NCI-H748 (cell line): Measurements from ENCODE around the gene LSM11.
"Not testable (repeated sequence)": the region's sequence is repeated elsewhere in the genome, so short reads cannot be mapped to it uniquely, and the experiment has no call there.

ENCODE experiments used
- DNase-seq: peaks from one replicate; lab custom pipeline; 2025; ENCODE audit not compliant: unreplicated experiment; lab: John Stamatoyannopoulos, UW

The LSM11 gene

DNA sequence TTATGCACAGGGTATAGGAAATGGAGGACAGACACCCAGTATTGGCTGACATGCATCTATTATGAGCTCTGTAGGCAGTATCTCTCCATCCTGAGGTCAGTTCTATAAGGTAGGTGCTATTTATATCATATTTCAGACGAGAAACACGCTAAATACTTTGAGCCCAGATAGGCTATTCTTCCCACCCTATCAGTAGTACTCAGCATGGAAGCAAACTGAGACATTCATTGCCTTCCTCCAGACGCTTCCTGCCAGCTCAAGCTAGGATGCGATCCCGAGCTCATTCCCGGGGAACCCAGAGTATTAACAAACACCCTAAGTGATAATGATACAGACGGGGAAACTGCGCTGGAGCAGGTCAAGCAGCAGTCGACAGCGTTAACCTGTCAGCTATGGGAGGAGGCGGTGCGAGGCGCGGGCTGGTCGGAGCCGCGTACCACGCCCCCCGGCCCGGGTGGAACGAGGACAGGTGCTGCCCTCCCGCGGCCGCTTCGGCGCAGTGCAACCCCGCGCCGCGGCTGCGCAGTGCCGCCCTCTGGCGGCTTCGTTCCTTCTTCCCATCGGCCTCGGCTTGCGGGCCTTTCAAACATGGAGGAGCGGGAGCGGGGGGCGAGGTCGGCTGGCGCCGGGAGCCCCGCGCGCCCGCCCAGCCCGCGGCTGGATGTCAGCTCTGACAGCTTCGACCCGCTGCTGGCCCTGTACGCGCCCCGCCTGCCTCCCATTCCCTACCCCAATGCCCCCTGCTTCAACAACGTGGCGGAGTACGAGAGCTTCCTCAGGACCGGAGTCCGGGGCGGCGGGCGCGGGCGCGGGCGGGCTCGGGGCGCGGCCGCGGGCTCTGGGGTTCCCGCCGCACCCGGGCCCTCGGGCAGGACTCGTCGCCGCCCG, at the start of gene LSM11:
LSM11 (plus strand) TSS at position 550 of the 888 bp plus-strand sequence; CDS start at position 589, 39 bp downstream.
- DNase-seq = peak; percentile 88

DNA sequence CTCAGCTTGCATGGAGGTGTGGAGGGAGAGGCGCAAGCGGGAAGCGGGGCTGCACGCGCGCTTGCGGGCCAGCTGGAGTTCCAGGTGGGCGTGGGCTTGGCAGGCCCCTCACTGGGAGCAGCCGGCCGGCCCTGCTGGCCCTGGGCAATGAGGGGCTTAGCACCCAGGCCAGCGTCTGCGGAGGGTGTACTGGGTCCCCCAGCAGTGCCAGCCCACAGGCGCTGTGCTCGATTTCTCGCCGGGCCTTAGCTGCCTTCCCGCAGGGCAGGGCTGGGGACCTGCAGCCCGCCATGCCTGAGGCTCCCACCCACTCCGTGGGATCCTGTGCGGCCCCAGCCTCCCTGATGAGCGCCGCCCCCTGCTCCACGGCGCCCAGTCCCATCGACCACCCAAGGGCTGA, 49.7 kb upstream of the LSM11 start:
- not testable (repeated sequence) for DNase-seq

DNA sequence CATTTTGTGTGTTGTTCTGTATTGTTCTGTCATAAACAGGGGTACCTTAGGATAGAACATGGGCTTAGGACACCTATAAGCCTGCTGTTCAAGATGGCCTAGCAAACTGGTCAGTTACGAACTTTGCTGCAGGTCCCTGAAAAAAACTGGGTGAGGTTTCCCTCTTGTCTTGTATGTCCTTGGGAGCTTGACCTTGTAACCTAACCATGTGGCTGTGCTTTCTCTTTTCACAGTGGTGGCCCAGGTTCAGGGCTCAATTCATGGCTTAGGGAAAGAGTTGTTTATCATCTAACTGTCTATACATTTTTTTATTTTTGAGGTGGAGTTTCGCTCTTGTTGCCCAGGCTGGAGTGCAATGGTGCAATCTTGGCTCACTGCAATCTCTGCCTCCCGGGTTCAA, 47.4 kb upstream of the LSM11 start:
- not testable (repeated sequence) for DNase-seq

DNA sequence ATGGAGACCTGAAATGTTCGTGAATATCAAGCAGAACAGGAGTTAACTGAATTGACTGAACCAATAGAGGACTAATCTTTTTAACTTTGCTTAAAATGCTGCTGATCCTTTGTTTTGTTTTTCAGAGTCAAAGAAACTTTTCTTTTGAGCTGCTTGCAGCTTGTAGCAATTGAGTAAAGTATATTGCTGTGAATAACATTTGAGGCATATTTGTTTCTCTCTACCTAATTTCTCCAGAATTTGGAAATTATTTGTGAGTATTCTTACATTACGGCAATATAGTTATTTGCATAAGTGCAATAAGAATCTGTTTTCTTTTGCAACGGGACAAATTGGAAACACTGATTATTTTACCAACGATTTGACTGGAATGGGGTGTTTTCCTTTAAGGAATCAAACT, 44.8 kb upstream of the LSM11 start:
- DNase-seq = not testable (repeated sequence)

DNA sequence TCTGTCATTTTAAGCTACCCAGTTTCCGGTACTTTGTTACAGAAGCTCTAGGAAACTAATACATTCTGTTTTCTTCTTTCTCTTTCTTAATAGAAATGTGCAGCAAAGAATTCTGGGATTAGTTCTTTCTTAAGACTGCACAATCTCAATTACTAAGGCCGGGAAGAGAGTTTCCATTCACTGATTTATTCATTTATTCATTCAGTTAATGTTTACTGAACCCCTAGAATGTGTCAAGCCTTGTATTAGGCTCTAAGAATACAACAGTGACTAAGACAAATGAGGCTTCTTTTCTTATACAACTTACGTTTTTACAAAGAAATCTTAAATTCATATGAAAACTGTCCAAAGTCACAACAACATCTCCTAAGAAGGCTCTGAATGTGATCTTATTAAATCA, 39.8 kb upstream of the LSM11 start:
- no peak for DNase-seq

DNA sequence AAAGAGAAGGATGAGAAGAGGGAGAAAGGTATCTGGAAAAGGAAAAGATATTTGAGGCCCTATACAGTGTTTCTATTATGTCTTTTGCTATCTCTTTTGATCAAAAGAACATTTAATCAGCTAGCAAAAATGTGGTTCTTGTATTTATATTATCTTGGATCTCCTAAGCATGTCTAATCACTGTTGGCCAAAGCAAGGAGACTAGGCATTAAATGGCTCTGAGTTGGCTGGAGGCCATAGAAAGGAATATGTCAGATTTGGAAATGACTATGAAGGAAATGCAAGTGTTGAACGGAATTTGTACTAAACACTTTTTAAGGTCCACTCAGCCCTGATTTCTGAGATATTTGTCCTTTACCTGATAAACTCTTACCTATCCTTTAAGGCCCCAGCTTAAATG, 34.6 kb upstream of the LSM11 start:
- no peak for DNase-seq

DNA sequence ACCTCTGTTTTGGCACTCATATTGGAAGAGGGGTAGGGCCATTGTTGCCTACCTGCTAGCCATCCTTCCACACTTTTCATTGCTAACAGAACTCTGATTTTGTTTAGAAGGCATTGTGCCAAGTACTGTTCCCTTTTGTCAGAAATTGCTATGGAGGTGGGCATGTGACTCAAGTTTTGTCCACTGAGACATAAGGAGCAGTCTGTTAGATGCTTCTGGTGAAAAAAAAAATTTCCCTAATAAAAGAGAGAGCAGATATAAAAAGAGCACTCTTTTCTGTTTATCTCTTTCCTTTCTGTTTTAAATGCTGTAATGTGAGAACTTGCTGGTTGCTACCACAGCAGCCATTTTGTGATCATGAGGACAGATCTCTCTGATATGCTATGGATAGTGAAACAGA, 34.2 kb upstream of the LSM11 start:
- no peak for DNase-seq

DNA sequence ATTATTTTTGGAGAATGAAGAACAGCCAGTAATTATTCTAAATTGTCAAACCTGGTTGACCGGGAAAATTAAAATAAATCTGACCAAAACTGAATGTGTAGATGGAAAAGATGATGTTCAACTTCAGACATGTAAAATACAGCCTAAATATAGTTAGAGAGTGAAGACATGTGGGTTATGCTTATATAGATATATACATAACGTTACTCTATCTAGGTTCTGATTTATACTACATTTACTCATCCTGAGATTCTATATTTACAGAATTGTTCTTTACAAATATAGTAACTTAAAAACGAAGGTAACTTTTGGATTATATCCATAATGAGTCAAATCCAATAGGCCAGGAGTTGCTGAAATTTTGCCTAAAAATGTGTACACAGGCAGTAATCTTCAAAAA, 33.1 kb upstream of the LSM11 start:
- DNase-seq = no peak

DNA sequence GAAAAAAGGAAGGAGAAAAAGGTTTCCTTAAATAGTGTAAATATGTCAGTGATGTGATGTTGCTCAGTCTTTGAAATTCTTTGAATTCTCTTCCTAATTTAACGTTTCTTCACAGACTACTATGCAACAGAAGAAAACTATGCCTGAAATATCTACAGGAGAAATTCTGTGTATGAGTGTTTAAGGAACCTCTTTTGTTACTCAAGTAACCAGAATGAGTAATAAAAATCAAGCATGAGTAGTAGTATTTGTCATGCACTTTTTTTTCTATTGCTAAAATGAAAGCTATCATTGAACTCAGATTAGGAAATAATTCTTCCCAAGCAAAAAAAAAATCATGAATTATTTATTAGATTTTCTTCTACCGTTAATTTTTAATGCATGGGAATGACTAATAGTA, 32.6 kb upstream of the LSM11 start:
- no peak for DNase-seq

DNA sequence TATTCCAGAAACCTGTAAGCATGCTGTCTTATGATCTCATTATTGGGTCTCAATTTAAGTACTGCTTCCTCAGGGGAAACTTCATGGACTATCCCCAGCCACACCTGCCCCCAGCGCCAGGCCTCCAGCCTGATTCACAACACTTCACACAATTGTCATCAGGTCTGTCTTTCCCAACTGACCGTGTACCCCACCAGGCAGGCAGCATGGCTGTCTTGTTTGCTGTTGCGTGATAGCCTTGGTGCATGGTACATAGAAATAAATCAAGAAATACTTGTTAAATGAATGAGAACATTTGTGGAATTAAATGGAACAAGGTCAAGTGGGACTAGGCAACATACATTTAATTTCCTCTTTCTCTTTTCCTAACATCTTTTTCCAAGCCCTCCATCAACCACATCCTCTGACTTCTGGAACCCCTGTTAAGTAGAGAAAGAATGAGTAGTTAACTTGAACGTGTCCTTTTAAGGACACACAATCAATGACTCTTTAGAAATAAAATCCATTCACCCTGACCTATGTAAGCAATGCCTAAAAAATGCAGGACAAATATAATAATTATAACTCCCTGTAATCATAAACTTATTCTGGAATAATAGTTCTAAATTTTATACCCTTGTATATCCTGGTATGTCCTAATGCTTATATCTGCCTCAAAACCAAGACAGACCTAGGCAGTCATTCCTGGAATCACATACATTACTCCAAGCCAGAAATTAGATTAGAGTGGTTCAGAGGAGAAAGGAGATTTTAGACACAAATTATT, 29.5 kb upstream of the LSM11 start:
- DNase-seq = no peak

DNA sequence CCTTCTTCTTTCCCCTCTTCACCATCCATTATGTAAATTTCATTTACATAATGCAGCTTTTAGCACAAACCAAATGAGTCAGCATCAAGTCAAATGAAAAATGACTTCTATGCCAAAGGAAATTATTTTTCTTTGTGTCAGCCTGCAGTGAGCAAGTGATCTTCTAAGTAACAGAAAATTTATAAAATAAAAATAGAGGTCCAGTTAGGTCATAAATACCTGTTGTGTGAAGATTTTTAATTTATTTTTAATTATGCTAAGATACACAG, 29.0 kb upstream of the LSM11 start:
- DNase-seq = no peak

DNA sequence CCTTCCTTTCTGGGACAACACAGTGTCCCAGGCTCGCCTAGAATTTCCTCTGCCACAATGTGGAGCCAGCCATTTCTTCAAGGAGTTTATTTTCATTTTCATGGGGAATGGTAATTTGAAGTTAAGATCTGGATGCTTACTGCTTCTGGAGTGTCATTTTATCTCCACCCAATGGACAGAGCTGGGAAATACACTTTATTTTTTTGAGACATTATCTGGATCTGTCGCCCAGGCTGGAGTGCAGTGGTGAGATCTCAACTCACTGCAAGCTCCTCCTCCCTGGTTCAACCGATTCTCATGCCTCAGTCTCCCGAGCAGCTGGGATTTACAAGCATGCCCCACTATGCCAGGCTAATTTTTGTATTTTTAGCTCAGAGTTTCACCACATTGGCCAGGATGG, 25.0 kb upstream of the LSM11 start:
- DNase-seq = peak; percentile 38

DNA sequence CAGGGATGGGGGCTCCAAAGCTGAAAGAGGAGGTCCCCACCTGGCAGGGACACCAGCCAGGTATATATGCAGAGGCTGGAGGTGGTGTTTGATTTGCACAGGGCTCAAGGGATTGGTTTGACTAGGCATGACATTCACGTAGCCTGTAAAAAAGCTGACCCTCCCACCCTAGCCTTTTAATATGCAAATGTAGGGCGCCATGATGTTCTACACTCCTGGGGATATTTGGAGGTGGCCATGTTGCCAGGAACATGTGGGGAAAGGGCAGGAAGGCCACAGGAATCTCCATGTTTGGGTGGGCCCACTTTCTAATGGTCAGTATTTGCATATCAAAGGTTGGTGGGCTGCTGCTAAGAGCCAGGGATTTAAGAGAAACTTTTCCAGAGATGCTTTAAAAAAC, 24.3 kb upstream of the LSM11 start:
- DNase-seq = no peak

DNA sequence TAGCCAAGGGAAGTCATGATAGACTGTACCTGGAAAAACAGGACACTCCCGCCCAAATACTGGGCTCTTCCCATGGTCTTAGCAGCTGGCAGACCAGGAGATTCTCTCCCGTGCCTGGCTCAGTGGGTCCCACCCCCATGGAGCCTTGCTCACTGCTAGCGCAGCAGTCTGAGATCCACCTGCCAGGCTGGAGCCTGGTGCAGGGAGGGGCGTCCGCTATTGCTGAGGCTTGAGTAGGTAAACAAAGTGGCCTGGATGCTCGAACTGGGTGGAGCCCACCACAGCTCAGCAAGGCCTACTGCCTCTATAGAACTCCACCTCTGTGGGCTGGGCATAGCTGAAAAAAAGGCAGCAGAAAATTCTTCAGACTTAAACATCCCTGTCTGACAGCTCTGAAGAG, 22.4 kb upstream of the LSM11 start:
- peak; percentile 65 for DNase-seq

DNA sequence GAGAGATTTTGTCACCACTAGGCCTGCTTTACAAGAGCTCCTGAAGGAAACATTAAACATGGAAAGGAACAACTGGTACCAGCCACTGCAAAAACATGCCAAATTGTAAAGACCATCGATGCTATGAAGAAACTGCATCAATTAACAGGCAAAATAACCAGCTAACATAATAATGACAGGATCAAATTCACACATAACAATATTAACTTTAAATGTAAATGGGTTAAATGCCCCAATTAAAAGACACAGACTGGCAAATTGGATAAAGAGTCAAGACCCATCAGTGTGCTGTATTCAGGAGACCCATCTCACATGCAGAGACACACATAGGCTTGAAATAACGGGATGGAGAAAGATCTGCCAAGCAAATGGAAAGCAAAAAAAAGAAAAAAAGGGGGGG, 20.6 kb upstream of the LSM11 start:
- not testable (repeated sequence) for DNase-seq

DNA sequence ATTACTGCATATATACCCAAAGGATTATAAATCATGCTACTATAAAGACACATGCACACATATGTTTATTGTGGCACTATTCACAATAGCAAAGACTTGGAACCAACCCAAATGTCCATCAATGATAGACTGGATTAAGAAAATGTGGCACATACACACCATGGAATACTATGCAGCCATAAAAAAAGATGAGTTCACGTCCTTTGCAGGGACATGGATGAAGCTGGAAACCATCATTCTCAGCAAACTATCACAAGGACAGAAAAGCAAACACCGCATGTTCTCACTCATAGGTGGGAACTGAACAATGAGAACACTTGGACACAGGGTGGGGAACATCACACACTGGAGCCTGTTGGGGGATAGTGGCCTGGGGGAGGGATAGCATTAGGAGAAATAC, 16.9 kb upstream of the LSM11 start:
- DNase-seq = not testable (repeated sequence)

DNA sequence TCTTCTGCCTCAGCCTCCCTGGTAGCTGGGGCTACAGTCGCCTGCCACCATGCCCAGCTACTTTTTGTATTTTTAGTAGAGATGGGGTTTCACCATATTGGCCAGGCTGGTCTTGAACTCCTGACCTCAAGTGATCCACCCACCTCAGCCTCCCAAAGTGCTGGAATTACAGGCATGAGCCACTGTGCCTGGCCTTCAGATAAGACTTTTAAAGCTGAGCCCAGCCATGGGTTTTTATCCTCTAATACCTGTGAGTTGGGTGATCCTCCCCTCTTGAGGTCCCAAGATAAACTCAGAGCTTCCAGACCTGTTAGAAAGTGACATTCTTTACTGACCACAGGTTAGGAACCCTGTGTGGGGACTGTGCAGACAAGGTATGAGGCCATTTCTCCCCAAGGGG, 15.7 kb upstream of the LSM11 start:
- DNase-seq = not testable (repeated sequence)

DNA sequence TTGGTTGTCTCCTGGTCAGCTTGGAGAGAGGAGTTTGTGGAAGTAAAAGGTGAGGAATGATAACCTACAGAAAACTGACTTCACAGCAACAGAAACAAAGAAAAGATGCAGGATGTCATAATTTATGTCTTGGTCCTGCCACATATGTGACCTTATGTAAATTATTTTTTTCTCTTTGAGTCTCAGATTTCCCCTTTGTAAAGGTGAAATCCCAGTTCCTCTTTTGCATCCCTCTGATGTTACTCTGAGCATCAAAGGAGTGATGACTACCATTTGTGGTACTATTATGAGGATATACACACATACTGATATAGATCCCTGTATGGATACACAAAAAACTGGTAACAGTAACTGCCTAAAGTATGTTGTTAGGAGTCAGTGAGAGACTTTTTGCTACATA, 13.7 kb upstream of the LSM11 start:
- no peak for DNase-seq

DNA sequence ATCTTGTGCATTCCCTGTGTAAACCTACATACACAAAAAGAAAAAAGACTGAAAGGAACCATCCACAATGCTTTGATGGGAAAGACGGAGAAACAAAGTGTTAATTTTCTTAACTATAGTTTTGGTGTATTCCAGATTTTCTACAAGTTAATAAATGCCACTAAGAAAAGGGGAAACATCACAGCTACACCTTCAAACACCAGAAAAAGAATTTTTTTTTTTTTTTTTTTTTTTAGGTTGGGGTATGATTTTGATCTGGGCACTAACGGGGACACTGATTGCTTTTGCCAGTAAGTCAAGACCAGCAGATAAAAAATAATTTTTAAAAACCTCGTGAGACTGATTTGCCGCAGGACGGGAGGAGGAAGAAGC, 12.6 kb upstream of the LSM11 start:
- no peak for DNase-seq

DNA sequence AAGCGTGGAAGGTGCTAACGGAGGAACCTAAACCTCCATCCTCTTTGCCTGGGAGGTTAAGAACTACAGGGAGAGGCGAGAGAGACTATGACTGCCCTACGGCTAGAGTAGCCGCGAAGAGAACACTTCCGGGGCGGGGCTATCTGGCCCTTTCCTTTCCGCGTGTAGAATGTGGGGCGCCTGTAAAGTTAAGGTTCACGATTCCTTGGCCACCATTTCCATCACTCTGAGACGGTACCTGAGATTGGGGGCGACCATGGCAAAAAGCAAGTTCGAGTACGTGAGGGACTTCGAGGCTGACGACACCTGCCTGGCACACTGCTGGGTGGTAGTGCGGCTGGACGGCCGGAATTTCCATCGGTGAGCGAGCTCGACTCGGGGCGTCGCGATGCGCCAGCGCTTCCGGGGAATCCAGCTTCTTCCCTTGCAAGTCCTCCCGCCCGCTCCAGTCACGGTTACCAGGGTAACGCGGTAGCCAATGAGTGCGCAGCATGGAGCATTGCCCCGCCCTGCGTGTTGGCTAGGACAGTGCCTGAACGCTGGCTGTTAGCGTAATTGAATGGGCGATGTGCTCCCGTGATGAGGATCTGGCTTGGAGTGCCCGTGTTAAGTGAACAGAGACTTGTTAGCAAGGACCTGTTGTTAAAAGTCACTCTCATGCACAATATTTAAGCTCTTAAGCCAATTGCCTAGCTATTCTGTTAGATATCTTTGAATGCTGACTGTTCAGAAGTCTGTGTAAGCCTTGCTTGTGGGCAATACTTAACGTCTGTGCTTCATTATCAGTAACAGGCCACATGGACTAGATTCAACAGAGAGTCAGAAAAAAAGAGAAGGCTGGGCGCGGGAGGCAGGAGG, 12.0 kb upstream of the LSM11 start, which contains the start of gene THG1L:
THG1L (plus strand) TSS at position 149 of the 858 bp plus-strand sequence; CDS start at position 170, 21 bp downstream.
- peak; percentile 100 for DNase-seq

DNA sequence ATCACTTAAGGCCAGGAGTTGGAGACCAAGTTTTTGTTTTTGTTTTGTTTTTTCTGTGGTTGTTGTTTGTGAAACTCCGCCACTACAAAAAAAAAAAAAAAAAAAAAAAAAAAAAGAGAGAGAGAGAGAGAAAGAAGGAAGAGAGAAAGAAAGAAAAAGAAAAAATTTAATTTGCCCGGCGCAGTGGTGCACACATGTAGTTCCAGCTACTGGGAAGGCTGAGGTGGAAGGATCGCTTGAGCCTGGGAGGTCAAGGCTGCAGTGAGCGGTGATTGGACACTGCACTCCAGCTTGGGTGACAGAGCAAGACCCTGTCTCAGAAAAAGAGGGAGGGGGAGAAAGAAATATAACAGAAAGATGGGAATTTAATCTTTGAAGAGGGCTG, 11.4 kb upstream of the LSM11 start:
- no peak for DNase-seq
